Stomach (tissue), 4 donors: ENCODE data around the gene NUP85.

Experiments used
- CTCF ChIP-seq, 7 experiments: fragments of 450-650 bp in 4 of 7; fragments of 200-600 bp in 3 of 7; sonication (generic) in 3 of 7; IDR thresholded peaks; one replicate each; pipeline ENCODE4 v1.5.1; 2016 to 2019; ENCODE audit warnings: antibody characterized with exemption in 7 of 7, control low read depth in 2 of 7, mild to moderate bottlenecking in 1 of 7
- POLR2A ChIP-seq, 4 donors: fragments of 450-650 bp; IDR thresholded peaks; one replicate each; pipeline ENCODE4 v1.6.1; 2016; ENCODE audit warnings: antibody characterized with exemption in 4 of 4, control low read depth in 2 of 4, mild to moderate bottlenecking in 1 of 4, moderate library complexity in 1 of 4
- POLR2AphosphoS5 ChIP-seq, 3 donors: sonication (generic); formaldehyde crosslinking; IDR thresholded peaks; one replicate each; pipeline ENCODE4 v1.6.1; 2016; ENCODE audit warnings: antibody characterized with exemption in 3 of 3

- TF ChIP-seq CTCF (IDR thresholded peaks at IDR 0.05) (no peak), POLR2AphosphoS5 (IDR thresholded peaks at IDR 0.05) (no peak), POLR2A (IDR thresholded peaks at IDR 0.05) (no peak)
These were observed 13.9 kb upstream of the NUP85 start for GRCh38 chr17:75191584-75191983.
